GM20431 (cell line): ENCODE measurements around the gene ATXN2L.

Experiments
- in situ Hi-C: fragments of 300-500 bp; cut with MseI, MboI; formaldehyde crosslinking; loops from one replicate; pipeline ENCODE4 v1.15.0; 2020; ENCODE audit warnings: low sequenced_read_pairs; ENCODE audit not compliant: unreplicated experiment

ATXN2L gene

GRCh38 chr16:28884045-28884444, 61.2 kb downstream of the ATXN2L start:
- in situ Hi-C loops: no loop called here
